GM10248 (cell line): Measurements from ENCODE around the gene IL32.

Experiments
- CTCF ChIA-PET: fragments of 300-600 bp; sonication (Branson Sonifier 250); formaldehyde crosslinking; extraction: SDS; loops from one replicate; lab custom pipeline; 2021; ENCODE audit warnings: antibody characterized with exemption; lab: Yijun Ruan, JAX
- POLR2A ChIA-PET: fragments of 350-650 bp; sonication (Branson Sonifier 250); formaldehyde crosslinking; extraction: SDS; loops from one replicate; lab custom pipeline; 2020; ENCODE audit warnings: antibody characterized with exemption; lab: Yijun Ruan, JAX
- DNase-seq: peaks from one replicate; pipeline ENCODE4 v3.0.0; 2012; ENCODE audit errors: extremely low spot score
- CTCF ChIP-seq: IDR thresholded peaks from 2 replicates; pipeline ENCODE4 v1.5.1; 2012; ENCODE audit warnings: mild to moderate bottlenecking, low read depth; ENCODE audit errors: extremely low read depth, missing control alignments, control extremely low read depth

The IL32 gene

GRCh38 chr16:3027983-3028715 is 37.3 kb upstream of the IL32 start:
- peak; percentile 93 for DNase-seq
- POLR2A ChIA-PET = interaction anchor here (0.6 to 1.5 kb wide), 4 partner anchors 24 to 285 kb away, joined by 3 to 5 read pairs (median 4); no protein-coding TSS in a partner anchor
- CTCF ChIA-PET = interaction anchor here (0.7 to 15.9 kb wide), 27 partner anchors 9 to 160 kb away, joined by 3 to 231 read pairs (median 6); partner anchors contain the start of genes CLDN6, CLDN9, IL32 and MMP25
- peak; percentile 96 for TF ChIP-seq CTCF

GRCh38 chr16:3028716-3029319 is 36.6 kb upstream of the IL32 start:
- TF ChIP-seq CTCF = no peak
- ChIA-PET POLR2A (interaction anchor here (0.6 to 1.5 kb wide), 4 partner anchors 25 to 286 kb away, joined by 3 to 5 read pairs (median 4); no protein-coding TSS in a partner anchor), CTCF (interaction anchor here (0.7 to 15.9 kb wide), 31 partner anchors 7 to 990 kb away, joined by 3 to 231 read pairs (median 6); partner anchors contain the start of genes CLDN6, CLDN9, HCFC1R1 and MMP25)
- DNase-seq = no peak

GRCh38 chr16:3029491-3030221 is 35.8 kb upstream of the IL32 start:
- DNase-seq = no peak
- no peak for TF ChIP-seq CTCF
- POLR2A ChIA-PET = interaction anchor here (1.5 kb wide), 1 partner anchor 29 kb away, joined by 3 read pairs; no protein-coding TSS in a partner anchor
- CTCF ChIA-PET = interaction anchor here (0.7 to 15.9 kb wide), 13 partner anchors 8 to 991 kb away, joined by 3 to 231 read pairs (median 8); partner anchors contain the start of genes HCFC1R1, MMP25, THOC6 and TNFRSF12A

DNA sequence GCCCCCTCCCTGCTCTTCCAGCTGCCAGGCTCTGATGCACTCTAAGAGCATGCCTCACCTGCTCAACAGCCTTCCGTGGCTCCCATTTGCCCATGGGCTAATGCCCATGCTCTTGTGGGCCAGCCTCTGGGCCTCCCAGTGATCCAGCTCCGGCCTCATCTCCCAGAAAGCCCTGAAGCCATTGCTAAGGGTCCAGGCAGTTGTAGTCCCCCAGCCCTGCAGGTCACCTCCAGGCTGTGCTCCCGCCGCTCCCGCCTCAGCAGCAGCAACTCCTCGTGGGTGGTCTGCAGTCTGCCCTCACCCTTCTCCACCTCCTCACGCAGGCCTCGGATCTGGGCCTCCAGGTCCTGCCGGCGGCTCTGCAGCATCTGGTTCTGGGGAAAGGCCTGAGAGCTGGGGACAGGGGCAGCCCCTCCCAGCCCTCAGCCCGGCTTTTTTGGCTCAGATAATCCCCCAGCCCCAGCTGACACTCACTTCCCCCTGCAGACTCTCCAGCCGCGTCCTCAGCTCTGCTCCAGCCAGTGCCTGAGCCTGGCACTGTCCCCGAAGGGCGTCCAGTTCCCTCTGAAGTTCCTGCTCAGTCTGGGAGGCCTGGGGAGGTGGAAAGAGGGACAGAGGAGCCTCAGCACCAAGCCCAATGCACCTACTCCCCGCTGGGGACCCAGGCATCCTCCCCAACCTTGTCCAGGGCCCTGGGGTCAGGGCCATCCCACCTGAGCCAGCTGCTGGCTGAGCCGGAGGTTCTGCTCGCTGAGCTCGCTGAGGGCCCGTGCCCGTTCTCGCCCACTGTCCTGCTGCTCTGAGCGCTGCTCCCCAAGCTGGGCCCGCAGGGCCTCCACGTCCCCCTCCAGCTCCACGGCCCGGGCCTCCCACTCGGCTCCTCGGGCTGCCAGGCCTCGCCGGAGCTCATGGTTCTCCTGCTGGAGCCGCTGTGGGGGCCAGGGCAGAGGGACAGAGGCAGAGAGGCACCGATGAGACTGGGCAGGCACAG is 34.9 kb upstream of the IL32 start:
- TF ChIP-seq CTCF = no peak
- CTCF ChIA-PET = interaction anchor here (0.7 to 15.9 kb wide), 23 partner anchors 9 to 157 kb away, joined by 3 to 231 read pairs (median 8); partner anchors contain the start of genes HCFC1R1, IL32, MMP25 and THOC6
- DNase-seq = no peak
- POLR2A ChIA-PET = no interaction called here

DNA sequence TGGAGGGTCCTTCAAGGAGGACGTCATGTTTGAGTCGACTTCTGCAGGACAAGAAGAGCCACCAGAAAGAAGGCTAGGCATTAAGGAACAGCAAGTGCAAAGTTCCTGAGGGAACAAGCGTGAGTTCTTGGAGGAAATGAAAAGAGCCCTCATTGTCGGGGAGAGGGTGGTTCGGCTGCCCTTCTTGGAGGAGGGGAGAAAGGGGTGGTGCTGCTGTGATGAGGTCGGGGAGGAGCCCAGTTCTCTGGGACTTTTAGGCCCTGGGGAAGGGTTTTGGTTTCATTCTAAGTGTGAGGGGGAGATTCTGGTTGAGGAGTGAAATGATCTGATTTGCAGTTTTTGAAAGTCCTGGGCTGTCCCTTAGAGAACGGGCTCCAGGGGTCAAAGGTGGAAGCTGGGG is 32.8 kb upstream of the IL32 start:
- DNase-seq = no peak
- CTCF ChIA-PET = interaction anchor here (1.3 to 15.9 kb wide), 14 partner anchors 9 to 135 kb away, joined by 3 to 231 read pairs (median 14); partner anchors contain the start of genes HCFC1R1, IL32, MMP25 and THOC6
- POLR2A ChIA-PET = no interaction called here
- no peak for TF ChIP-seq CTCF
